HUES6 (cell line): ENCODE results near the gene ZNF638.
"Not testable (repeated sequence)": the region's sequence is repeated elsewhere in the genome, so short reads cannot be mapped to it uniquely, and the experiment has no call there.

ENCODE experiments used
- H3K27ac ChIP-seq: 2 replicates; pipeline ENCODE4 v1.7.0; 2013; ENCODE audit warnings: low read depth, mild to moderate bottlenecking, low read length, inconsistent platforms
- H3K27me3 ChIP-seq: 2 replicates; pipeline ENCODE4 v1.6.1; 2013; ENCODE audit warnings: low read length; ENCODE audit not compliant: control insufficient read depth, insufficient read depth
- H3K36me3 ChIP-seq: 2 replicates; pipeline ENCODE4 v1.6.1; 2013; ENCODE audit warnings: low read length; ENCODE audit not compliant: control insufficient read depth, insufficient read depth
- H3K4me1 ChIP-seq: 2 replicates; pipeline ENCODE4 v1.6.1; 2013; ENCODE audit warnings: low read length; ENCODE audit not compliant: control insufficient read depth, insufficient read depth
- H3K4me3 ChIP-seq: 2 replicates; pipeline ENCODE4 v1.5.1; 2013; ENCODE audit warnings: low read depth, low read length
- H3K9ac ChIP-seq: one replicate; pipeline ENCODE4 v1.6.1; 2013; ENCODE audit warnings: mild to moderate bottlenecking, low read length
- H3K9me3 ChIP-seq: 2 replicates; pipeline ENCODE4 v1.6.1; 2013; ENCODE audit warnings: low read depth, low read length; ENCODE audit not compliant: control insufficient read depth, insufficient read depth

Gene ZNF638

GRCh38 chr2:71313016-71313766 is 18.4 kb upstream of the ZNF638 start:
- H3K9me3 ChIP-seq = peaks cover 16% of the 10 kb centered on the region
- H3K4me1 ChIP-seq = no peaks in the 10 kb centered on the region

GRCh38 chr2:71317060-71317459 is 14.5 kb upstream of the ZNF638 start:
- H3K4me3 ChIP-seq = no peak overlapping the region
- no peaks in the 10 kb centered on the region for H3K4me1 ChIP-seq
- H3K9me3 ChIP-seq = peaks cover 36% of the 10 kb centered on the region
- no peak overlapping the region for H3K27ac ChIP-seq
- no peaks in the 10 kb centered on the region for H3K27me3 ChIP-seq
- no peaks in the 10 kb centered on the region for H3K36me3 ChIP-seq
- no peak overlapping the region for H3K9ac ChIP-seq

More at GRCh38 chr2:71313016-71313766, 18.4 kb upstream of the ZNF638 start:
- no peak overlapping the region for H3K9ac ChIP-seq
- no peaks in the 10 kb centered on the region for H3K36me3 ChIP-seq
- no peak overlapping the region for H3K27ac ChIP-seq
- H3K4me3 ChIP-seq = no peak overlapping the region
- no peaks in the 10 kb centered on the region for H3K27me3 ChIP-seq

- peaks cover 36% of the 10 kb centered on the region for H3K9me3 ChIP-seq
- H3K4me1 ChIP-seq, H3K9ac ChIP-seq, H3K36me3 ChIP-seq, H3K4me3 ChIP-seq, H3K27ac ChIP-seq, H3K27me3 ChIP-seq: not testable (repeated sequence)
Observed at GRCh38 chr2:71317900-71318299, 13.7 kb upstream of the ZNF638 start.

GRCh38 chr2:71323386-71323785 is 8.2 kb upstream of the ZNF638 start:
- peaks cover 7% of the 10 kb centered on the region for H3K4me1 ChIP-seq
- H3K27ac ChIP-seq = no peak overlapping the region
- no peaks in the 10 kb centered on the region for H3K36me3 ChIP-seq
- H3K9me3 ChIP-seq = peaks cover 18% of the 10 kb centered on the region; the same call in 1 of the 2 replicates
- no peak overlapping the region for H3K4me3 ChIP-seq
- H3K27me3 ChIP-seq = no peaks in the 10 kb centered on the region
- H3K9ac ChIP-seq = no peak overlapping the region

- no peak overlapping the region for H3K27ac ChIP-seq
- peaks cover 7% of the 10 kb centered on the region for H3K4me1 ChIP-seq
- no peaks in the 10 kb centered on the region for H3K9me3 ChIP-seq
- H3K36me3 ChIP-seq = no peaks in the 10 kb centered on the region
- no peak overlapping the region for H3K9ac ChIP-seq
- H3K4me3 ChIP-seq = no peak overlapping the region
- H3K27me3 ChIP-seq = no peaks in the 10 kb centered on the region
Observed at GRCh38 chr2:71326968-71327367, 4.6 kb upstream of the ZNF638 start.

- no peaks in the 10 kb centered on the region for H3K36me3 ChIP-seq
- H3K4me3 ChIP-seq = no peak overlapping the region
- H3K27me3 ChIP-seq = no peaks in the 10 kb centered on the region
- no peak overlapping the region for H3K27ac ChIP-seq
- peaks cover 7% of the 10 kb centered on the region for H3K4me1 ChIP-seq
- H3K9ac ChIP-seq = no peak overlapping the region
- no peaks in the 10 kb centered on the region for H3K9me3 ChIP-seq
Observed at GRCh38 chr2:71327916-71328315, 3.7 kb upstream of the ZNF638 start.

GRCh38 chr2:71330155-71330554 is 1.4 kb upstream of the ZNF638 start:
- Histone ChIP-seq H3K27ac (no peak overlapping the region), H3K4me1 (peaks cover 13% of the 10 kb centered on the region), H3K36me3 (peaks cover 7% of the 10 kb centered on the region), H3K4me3 (no peak overlapping the region), H3K9ac (no peak overlapping the region), H3K27me3 (no peaks in the 10 kb centered on the region), H3K9me3 (no peaks in the 10 kb centered on the region)

- H3K27ac ChIP-seq = no peak overlapping the region
- H3K27me3 ChIP-seq = no peaks in the 10 kb centered on the region
- peak overlapping the region; percentile 96 for H3K4me3 ChIP-seq
- no peaks in the 10 kb centered on the region for H3K9me3 ChIP-seq
- peaks cover 13% of the 10 kb centered on the region for H3K4me1 ChIP-seq
- no peak overlapping the region for H3K9ac ChIP-seq
- H3K36me3 ChIP-seq = peaks cover 13% of the 10 kb centered on the region
Observed at GRCh38 chr2:71330585-71331330, 824 bp upstream of the ZNF638 start.

GRCh38 chr2:71331331-71331580 is 326 bp upstream of the ZNF638 start:
- H3K4me3 ChIP-seq = peak overlapping the region; percentile 96
- not testable (repeated sequence) for H3K27ac ChIP-seq

GRCh38 chr2:71332435-71332796 is 834 bp downstream of the ZNF638 start:
- Histone ChIP-seq H3K4me3 (peak overlapping the region; percentile 96), H3K9me3 (no peaks in the 10 kb centered on the region), H3K27ac (peak overlapping the region; percentile 95; the same call in 1 of the 2 replicates), H3K27me3 (no peaks in the 10 kb centered on the region), H3K36me3 (peaks cover 13% of the 10 kb centered on the region), H3K9ac (peak overlapping the region; percentile 100), H3K4me1 (peaks cover 13% of the 10 kb centered on the region)

More at GRCh38 chr2:71331331-71331580, 326 bp upstream of the ZNF638 start:
- H3K4me1 ChIP-seq = peaks cover 13% of the 10 kb centered on the region
- not testable (repeated sequence) for H3K27me3 ChIP-seq, H3K9me3 ChIP-seq
- H3K36me3 ChIP-seq = peaks cover 13% of the 10 kb centered on the region
- peak overlapping the region; percentile 100 for H3K9ac ChIP-seq

GRCh38 chr2:71333619-71334018 is 2.0 kb downstream of the ZNF638 start:
- Histone ChIP-seq H3K4me3 (peak overlapping the region; percentile 96), H3K36me3 (peaks cover 13% of the 10 kb centered on the region), H3K27me3 (no peaks in the 10 kb centered on the region), H3K4me1 (peaks cover 10% of the 10 kb centered on the region), H3K27ac (no peak overlapping the region), H3K9me3 (no peaks in the 10 kb centered on the region), H3K9ac (no peak overlapping the region)
